Endometrial microvascular endothelial cells (primary cell): Measurements from ENCODE around the gene AKAP6. TPM values are rescaled to one million over a fixed set of nuclear protein-coding genes. Genes with fewer than 3 reads are reported as not detected.

Experiments used
- in situ Hi-C: cut with HindIII; loops from 2 replicates; pipeline ENCODE4 v1.10.0; 2017; ENCODE audit warnings: low sequenced_read_pairs, low pct_unique_long_range_greater_than_20kb; ENCODE audit errors: inconsistent ontology term
- total RNA-seq: library from RNA; depleted of rRNA; stranded (reverse); fragments of >200 nt; gene quantifications from one replicate; pipeline ENCODE4 v1.2.3, GENCODE V29; 2015; ENCODE audit errors: inconsistent ontology term

AKAP6 gene
- total RNA-seq, 1 donor from 2014 or later, result under 0.01 TPM

DNA sequence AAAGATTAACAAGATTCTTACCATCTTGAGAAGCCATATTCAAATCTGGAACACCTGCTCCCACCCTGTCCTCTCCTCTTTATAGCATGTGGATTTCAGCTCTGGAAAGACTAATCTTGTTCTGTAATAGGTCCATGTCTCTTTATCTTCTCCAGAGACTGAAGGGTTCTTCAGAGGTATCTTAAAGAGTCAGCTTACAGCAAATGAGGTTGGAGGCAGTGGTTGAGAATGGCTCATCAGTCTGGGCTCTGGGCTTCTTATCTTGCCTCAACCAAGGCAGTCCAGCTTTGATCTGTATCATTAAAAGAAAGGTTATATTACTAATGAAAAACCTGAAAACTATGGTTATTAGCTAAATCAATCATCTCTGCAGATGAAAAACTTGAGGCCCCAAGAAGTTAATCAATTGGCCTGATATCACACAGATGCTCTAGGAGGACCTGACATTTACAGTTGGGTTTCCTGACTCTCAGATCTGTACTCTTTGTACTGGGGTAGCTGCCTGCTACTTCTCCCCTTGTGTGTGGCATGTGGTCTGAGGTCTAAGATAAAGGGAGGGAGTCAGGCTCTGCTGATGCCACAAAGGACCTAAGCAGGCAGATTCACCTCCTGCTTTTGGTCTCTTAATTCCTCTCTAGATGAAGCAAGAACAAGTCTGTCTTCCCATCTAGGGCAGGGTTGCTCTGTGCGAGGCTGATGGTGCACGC is 1.7 kb upstream of the AKAP6 start:
- in situ Hi-C loops, result no loop called here

DNA sequence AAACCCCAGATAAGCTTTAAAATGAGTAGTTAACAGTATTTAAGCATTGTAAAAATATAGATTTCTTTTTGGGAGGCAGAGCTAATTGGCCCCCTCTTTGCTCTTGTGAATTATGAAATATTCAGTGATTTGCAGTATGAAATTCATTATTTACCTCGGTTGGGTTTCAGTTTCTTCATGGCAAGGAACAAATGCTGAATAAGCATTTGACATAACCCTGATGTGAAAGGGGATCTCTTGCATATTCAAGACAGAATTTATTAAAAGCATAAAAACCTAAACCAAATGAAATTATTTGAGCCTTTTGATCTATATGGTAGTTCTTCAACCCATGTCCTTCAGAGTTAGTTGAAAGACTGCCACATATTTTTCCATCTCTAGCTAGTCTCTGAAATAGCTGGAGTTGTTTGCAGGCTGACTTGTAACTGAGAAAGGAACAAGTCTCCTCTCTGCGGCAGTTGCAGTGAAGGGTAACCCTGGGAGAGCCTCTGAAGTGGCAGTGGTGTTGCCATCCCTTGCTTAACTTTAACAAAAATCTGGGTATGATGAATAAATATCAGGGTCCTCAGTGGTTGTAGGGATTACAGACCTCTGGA is 690 bp downstream of the AKAP6 start:
- in situ Hi-C loops, result no loop called here

DNA sequence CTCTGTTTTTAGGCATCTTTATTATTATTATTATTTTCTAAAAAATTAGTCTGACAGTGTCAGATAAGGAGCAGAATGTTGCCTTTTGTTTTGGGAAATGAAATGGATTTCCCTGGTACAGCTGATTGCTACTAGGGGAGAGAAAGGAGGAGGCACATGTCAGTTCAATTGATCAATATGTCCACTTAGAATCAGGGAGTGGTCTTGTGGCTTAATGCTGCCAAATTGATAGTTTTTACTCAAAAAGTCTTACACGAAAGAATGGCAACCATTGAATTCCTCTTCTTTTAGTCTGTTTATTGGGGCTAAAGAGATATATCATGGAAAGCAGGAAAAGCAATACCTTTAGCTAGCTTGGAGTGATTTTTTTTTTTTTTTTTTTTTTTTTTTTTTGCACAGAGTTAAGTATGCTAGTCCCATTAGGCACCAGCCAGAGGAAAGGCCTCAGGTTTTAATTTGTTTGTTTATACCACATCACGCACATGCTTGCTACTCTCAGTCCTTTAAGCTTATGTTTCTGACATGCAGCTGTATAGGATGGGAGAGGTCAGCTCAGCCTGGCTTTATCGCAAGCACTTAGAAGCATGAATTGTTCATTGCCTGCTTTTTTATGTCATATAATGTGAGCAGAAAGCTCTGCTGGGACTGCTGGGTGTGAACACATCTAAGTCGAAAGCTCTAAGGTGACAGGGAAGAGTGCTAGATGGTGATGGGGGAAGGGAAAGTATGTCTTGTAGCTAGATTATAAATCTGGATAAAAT is 1.4 kb downstream of the AKAP6 start:
- in situ Hi-C loops, result no loop called here

DNA sequence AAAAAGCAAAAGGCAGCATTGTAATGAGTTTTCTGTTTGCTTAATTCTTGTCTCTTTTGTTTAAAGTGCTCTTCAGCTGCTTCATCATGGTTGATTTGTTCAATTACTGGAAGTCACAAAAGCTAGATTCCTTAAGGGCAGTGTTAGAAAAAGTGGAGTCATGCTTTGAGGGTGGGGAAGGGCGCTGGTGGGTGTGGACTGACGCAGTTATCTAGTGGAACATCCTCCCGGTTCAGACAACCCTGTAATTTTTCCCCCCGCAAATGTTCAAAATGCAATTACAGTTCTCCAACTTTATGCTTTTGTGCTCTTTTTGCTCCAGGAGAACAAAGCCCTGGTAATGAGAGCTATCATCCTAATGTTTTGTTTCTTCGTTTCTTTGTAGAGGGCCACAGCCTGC is 2.1 kb downstream of the AKAP6 start:
- in situ Hi-C loops, result no loop called here

DNA sequence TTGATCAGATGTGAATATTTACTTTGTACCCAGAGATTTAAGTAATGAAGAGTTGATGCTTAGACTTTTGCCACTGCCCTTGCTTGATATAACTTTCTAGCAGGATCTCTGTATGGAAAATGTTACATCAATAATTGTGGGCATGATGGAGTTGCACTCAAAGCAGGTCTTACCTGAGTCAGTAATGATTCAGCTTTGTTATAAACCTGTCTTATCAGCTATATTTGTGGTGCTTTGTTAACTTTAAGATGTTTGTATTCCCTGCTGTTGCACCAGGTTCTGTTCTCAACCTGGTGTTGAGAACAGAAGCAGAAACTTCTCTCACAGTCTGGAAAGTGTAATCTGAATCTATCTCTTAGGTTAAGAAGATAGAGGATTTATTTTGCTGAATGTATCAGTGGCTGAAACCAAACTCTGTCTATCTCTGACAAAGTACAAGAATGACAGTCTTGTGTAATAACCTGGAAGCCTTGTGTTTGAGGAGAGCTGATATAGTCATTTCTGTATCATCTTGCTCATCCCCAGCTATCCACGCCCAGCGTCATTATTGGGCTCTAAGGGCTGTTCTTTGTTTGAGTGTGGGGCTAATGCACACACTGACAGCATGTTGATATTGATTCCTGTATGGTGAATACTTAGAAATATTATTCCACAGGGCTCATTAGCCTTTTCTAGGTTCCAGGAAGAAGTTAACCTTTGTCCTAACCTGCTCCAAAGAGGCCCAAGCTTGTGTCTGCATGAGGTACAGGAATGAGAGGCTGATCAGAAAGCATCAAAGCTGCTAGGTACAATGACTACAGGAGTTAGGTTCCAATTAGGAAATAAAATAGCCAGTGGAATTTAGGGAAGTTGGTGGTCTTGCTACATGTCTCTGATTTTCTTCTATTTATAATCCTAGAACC is 3.6 kb downstream of the AKAP6 start:
- in situ Hi-C loops, result no loop called here

DNA sequence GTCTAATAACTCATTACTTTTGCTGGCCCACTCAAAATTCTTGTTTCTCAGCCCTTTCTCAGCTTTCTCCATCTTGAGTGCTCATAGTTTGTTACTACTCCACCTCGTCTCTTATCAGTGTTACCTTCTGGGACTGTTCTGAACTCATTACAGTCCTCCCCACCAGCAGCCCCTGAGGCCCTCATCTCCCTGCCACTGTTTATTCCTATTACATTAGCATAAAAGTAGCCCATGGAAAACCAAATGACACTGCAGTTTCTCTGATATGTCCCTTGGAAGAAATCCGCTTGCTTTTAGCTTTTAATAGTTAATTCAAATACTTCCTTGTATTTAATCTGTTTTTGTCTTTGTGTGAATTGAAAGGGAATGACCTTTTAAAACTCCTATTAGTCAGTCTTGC is 7.6 kb downstream of the AKAP6 start:
- in situ Hi-C loops, result no loop called here

DNA sequence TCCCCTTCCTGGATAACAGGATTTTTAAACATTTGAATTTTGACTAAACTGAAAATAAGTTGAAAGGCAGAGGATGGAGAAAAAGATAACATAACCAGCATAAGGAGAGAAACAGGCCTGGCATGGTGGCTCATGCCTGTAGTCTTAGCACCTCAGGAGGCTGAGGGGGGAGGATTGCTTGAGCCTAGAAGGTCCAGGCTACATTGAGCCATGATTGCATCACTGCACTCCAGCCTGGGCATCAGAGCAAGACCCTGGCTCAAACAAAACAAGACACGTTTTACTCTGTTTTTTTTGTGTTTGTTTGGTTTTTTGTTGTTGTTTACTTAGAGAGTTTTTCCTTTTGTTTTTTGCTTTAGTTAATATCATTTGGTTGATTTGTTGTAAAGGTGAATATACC is 8.7 kb downstream of the AKAP6 start:
- in situ Hi-C loops, result no loop called here

DNA sequence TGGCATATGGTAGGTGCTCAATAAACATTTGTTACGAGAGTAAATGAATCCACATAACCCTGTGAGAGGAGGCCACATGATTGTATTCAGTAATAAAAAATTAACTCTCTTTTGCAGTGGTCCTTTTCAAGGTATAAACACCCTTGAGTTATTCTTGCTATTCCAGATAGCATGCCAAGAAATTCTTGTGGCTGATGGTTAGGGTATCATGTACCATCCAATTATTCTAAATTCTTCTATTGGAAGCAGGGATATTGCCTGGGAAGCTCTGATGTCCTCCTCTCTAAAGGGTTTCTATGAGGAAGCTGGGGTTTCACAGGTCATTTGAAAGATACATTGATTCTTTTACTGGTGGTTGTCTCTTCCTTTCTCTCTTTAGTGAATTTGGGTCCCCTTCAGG is 10.1 kb downstream of the AKAP6 start:
- in situ Hi-C loops, result no loop called here

DNA sequence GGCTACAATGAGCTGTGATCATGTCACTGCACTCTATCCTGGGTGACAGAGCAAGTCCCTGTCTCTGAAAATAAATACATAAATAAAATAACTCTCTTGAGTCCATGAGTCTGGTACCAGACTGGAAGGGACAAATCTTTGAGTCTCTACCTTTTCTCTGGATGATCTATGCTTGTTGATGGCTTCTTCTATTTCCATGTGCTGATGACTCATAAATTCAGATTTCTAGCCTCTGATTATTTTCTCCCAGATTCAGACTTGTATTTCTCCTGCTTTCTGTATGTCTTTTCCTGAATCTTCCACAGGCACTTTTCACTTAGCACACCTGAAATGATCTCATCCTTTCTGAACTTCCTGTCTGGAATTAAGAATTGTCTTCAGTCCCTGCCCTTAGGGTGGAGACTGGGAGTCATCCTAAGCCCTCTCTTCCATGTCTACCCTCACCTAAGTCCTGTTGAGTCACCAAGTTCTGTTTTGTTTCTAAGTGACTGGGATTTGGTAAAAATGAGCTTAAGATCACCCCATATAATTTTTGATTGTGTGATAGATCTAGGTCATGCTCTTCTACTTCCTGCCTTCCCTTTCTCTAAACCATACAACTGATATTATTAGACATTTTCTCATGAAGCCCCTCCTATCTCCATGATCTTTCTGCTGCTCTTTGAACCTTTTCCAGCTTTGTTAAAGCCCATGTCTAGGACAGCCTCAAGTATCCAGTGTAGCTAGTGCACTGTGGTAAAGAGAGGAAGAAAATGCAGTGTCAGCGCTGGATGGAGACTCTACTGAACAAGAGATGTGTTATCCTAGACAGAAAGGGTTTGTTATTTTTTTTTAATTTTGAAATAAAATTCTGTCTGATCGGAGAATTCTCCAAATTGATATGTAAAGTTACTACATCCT is 13.1 kb downstream of the AKAP6 start:
- in situ Hi-C loops, result no loop called here

DNA sequence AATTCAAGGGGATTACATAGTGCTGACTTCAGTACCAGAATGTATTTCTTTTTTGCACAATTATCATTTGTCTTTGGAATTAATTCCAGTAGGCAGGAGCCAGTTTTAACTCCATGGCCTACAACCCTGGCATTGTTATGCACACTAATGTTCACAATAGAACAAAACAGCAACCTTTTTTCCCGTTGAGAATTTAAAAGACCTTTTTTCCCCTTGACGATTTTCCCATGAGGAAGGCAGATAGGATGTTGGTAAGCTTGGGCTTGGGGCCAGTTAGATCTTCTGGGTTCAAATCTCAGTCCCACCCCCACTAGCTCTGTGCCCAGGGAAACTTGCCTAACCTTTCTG is 13.7 kb downstream of the AKAP6 start:
- in situ Hi-C loops, result no loop called here

DNA sequence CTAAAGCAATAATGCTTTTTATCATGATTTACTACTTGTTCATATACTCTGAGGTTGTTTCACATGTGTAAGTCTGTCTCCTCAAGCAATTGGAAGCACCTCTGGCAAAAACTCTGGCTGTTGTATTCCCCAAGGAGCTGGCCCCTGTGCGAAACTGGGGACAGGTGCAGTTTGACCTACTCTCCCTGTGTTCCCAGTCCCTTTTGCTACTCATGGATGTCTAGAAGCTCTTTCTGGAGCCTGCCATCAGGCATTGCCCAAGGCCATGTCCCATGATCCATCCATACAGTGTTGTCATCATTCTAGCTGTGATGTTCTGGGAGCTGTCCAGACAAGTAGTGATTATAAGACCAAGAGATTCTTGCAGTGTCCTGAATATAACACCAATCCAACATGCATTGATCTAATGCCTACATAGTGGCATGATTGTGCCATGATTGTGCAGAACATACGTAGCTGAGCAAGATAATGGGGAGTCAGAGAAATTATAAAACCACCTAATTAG is 14.9 kb downstream of the AKAP6 start:
- in situ Hi-C loops, result no loop called here

DNA sequence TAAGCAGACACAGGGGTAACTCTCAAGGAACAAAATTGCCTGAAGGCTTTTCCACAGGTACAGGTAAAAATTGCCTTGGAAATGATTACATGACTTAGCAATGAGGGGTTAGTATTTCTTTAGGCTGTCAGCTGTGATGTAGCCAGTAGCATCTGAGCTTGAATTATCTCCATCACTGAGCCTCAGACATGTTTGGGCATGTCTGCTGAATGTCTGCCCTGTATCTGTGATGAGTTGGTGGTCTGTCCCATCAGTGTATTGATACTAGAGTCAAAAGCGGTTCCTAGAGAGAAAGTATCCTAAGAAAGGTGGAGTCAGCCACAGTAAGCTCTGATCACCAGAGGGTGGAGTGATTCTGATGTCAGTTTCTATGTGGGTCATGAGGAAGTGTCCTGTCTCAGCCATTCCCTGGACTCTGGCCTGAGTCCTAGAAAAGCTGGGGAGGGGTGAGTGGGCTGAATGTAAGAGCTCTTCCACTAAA is 16.3 kb downstream of the AKAP6 start:
- in situ Hi-C loops, result no loop called here

DNA sequence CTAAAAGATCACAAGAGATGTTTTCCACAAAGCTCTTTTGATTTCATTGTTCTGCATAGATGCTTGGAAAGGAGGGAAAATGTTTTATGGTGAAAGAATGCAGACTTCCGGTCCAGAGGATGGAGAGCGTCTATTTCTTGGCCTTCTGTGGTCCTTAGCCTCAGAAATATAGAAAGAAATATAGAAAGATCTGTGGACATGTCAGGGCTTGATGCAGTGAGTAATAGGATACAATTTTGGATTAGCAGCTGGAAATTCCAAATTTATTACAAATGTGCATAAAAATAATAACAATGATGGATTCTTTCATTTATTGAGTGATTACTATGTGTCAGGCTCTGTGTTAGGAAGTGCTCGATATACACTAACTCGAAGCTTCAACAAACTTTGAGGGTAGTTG is 20.2 kb downstream of the AKAP6 start:
- in situ Hi-C loops, result no loop called here

DNA sequence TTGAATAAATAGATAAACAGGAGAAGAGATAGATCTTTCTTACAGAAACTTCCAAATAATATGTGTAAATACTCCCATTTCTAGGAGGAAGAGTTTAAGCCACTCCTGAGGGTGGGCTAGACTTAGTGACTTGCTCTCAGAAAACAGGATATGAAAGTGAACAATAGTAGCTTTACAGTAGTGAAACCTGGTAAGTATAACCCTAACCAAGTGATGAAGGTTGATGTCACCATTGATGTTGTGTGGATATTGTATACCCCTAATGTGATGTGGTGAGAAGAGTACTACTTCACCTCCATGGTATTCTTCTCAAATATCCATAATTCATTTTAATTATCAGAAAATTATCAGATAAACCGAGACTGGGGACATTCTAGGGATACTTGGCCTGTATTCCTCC is 20.9 kb downstream of the AKAP6 start:
- in situ Hi-C loops, result no loop called here

DNA sequence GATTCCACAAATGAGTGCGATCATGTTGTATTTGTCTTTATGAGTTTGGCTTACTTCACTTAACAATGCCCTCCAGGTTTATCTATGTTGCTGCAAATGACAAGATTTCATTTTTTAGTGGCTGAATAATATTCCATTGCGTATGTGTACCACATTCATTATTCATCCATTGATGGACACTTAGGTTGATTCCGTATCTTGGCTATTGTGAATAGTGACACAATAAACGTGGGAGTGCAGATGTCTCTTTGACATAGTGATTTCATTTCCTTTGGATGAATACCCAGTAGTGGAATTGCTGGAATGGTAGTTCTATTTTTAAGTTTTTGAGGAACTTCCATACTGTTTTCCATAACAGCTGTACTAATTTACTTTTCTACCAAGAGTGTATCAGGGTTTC is 23.5 kb downstream of the AKAP6 start:
- in situ Hi-C loops, result no loop called here

DNA sequence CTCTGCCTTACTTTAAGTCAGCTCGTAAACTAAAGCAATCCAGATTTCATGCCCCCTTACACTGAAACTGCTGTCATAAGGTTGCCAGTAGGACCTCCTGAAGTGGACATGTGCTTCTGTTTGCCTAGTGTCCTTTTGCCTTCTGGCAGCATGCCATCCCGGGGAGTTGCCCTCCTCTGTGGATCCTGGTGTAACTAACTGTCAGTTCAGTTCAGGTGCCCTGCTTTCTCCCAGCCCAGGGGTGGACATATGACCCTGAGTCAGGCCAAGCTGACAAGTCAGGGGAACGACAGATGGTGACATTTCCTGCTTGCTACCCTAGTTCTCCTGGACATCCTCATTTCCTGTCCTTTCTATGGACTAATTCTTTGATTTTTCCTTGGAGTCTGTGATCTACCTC is 25.6 kb downstream of the AKAP6 start:
- in situ Hi-C loops, result no loop called here

DNA sequence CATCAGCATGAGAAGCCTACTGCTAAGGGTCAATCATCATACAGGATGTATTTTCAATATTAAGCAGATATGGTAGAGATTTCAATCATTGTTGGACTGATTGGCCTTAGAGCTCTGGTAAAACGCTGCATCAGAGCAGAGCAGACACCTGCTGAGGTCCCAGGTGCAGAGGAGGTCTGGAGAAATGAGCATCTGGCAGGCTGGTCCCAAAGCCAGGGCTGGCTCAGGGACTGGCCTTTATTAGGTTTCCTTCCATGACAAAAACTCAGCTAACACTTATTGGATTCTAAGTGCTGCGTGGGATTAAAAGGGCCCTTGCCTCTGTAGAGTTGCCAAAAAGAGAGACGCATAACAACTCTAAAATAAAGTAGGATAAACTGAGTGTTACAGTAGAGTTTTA is 29.7 kb downstream of the AKAP6 start:
- in situ Hi-C loops, result no loop called here

DNA sequence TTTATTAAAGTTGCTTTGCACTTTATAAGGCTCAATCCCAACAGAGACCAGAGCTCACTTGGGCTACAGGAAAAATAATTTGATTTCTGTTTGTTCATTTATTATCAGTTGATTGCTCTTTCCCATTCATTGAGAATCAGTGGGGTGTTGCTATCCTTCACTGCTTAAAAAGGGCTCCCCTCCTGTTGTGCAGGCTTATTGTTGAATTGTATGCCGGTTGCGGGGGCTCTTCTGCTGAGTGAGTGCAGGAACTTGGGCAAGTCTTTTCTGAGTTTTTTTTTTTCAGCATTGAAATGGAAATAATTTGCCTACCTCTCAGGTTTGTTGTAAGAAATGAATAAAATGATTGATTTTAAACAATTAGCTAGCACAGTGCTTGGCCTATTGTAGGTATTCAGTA is 32.6 kb downstream of the AKAP6 start:
- in situ Hi-C loops, result no loop called here
